LNCaP clone FGC (cell line): ENCODE results near the gene ZNF169.
"Not testable (repeated sequence)": the region's sequence is repeated elsewhere in the genome, so short reads cannot be mapped to it uniquely, and the experiment has no call there.

Experiments
- DNase-seq: peaks from one replicate; pipeline ENCODE4 v3.0.0-alpha.2; 2011; ENCODE audit warnings: low read depth
- H3K4me3 ChIP-seq: 2 replicates; pipeline ENCODE4 v1.5.1; 2011; ENCODE audit warnings: mild to moderate bottlenecking, low read depth, low read length, control low read depth
- TF ChIP-seq, protein P1 (sequence below): IDR thresholded peaks from 2 replicates; pipeline ENCODE4 v1.5.1; 2012; ENCODE audit warnings: mild to moderate bottlenecking; ENCODE audit not compliant: control insufficient read depth, insufficient read depth; ENCODE audit errors: extremely low read depth

The ZNF169 gene

DNA sequence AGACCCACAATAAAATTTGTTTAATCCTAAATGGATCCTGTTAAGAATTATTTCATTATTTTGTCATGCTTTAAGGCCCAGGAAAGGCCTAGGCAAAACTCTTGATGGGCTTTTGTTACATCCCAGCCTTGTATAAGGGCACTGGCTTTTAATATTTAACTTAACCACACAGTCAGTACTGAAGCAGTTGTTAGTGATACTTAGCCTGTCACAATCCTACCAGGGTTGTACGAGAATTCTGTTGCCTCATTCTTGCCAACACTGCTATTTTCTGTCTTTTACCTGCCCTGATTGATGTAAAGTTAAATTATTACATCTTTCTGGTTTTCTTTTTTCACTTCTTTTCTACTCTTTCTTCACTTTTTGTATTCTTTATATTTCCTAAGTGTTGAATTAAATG, 10.9 kb downstream of the ZNF169 start:
- TF ChIP-seq, protein P1, sequence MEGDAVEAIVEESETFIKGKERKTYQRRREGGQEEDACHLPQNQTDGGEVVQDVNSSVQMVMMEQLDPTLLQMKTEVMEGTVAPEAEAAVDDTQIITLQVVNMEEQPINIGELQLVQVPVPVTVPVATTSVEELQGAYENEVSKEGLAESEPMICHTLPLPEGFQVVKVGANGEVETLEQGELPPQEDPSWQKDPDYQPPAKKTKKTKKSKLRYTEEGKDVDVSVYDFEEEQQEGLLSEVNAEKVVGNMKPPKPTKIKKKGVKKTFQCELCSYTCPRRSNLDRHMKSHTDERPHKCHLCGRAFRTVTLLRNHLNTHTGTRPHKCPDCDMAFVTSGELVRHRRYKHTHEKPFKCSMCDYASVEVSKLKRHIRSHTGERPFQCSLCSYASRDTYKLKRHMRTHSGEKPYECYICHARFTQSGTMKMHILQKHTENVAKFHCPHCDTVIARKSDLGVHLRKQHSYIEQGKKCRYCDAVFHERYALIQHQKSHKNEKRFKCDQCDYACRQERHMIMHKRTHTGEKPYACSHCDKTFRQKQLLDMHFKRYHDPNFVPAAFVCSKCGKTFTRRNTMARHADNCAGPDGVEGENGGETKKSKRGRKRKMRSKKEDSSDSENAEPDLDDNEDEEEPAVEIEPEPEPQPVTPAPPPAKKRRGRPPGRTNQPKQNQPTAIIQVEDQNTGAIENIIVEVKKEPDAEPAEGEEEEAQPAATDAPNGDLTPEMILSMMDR, result no peak
- no peak overlapping the region for H3K4me3 ChIP-seq
- DNase-seq, result no peak

DNA sequence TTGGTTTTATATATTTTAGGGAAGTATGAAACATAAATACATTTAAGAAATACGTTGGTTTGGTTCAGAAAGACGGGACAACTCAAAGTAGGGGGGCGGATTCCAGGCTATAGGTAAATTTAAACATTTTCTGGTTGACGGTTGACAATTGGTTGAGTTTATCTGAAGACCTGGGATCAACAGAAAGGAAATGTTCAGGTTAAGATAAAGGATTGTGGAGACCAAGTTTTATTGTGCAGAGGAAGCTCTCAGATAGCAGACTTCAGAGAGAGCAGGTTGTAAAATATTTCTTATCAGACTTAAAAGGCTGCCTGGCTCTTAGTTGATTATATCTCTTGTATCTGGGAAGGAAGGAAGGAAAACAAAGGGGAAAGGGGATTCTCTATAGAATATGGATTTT, 17.9 kb downstream of the ZNF169 start:
- not testable (repeated sequence) for DNase-seq, H3K4me3 ChIP-seq

DNA sequence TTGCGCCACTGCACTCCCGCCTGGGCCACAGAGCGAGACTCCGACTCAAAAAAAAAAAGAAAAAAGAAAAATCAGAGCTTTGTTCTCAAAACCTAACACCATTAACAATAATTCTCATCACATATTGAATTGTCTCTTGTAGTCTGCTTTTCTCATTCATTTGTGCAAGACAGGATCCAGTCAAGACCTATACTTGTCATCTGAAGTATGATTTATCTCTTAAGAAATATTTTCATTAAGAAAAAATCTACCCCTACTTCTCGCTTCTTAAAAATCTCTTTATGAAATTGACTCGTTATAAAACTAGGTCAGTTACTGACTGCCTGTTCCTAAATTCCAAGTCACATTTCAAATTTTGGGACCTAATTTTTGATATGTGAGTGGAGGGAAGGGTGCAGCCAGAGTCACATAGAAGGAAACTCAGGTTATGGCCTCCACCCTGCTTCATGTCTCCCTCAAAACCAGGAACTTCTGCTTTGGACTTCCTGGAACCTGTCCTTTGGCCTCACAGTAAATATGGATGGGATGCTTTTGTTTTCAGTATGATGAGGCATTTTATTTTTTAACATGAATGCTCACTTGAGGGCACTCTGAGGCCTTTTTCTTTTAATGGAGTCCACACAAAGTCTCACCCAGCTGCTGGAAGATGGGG, 18.9 kb downstream of the ZNF169 start:
- DNase-seq, result no peak
- TF ChIP-seq, protein P1, result no peak
- no peak overlapping the region for H3K4me3 ChIP-seq

DNA sequence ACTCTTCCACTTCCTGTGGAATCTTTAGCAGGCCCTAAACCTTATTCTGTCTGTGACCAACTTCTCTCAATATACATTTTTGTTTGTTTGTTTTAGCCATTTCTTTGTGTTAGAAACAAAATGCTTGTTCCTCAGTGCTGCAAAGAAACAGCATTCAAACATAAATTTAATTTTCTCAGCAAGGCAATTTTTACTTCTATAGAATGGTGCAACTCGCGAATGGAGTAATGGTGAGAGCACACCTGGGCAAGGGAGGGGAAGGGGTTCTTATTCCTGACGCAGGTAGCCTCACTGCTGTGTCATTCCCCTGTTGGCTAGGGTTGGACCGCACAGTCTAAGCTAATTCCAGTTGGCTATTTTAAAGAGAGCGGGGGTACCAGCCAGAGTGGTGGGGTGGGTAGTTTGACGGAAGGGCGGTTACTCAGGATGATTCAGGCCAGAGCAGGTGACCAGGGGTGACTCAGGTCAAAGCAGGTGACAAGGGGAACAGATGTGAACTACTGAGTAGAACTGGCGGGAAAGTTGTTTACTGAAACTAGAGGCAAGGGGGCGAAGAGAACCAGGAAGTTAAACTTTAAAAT, 21.4 kb downstream of the ZNF169 start:
- H3K4me3 ChIP-seq, result no peak overlapping the region
- DNase-seq, result no peak
- TF ChIP-seq, protein P1, result no peak

DNA sequence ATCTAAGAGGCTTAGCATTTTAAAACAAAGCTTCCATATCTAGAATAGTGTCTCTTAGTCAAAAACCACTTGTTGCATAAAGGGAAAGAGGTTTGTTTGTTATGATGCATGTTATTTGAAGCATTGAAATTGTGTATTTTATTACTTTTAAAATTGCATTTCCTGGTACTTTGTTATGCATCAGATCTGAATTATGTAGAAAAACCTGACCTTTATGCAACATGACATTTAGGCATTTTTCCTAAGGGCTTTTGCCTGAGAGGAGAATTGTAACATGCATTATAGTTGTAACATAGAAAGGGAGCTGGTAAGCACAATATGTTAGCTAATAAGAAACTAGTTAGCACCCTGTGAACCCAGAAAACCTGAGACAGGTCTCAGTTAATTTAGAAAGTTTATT, 22.0 kb downstream of the ZNF169 start:
- DNase-seq, result no peak
- no peak overlapping the region for H3K4me3 ChIP-seq
- TF ChIP-seq, protein P1, result no peak

DNA sequence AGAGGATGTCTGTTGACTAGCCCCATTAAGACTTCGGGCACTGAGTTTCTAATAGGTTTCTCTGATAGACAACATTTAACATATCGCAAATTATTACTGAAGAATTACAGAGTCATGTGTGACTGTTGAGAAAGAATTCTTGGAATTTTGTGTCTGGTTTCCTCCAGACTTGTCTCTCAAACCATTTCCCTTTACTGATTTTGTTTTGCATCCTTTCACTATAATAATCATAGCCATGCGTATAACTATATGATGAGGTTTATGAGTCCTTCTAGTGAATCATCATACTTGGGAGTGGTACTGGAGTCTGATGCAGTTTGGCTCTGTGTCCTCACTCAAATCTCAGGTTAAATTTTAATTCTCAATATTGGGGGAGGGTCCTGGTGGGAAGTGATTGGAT, 27.0 kb downstream of the ZNF169 start:
- H3K4me3 ChIP-seq, result no peak overlapping the region
- DNase-seq, result no peak
- TF ChIP-seq, protein P1, result no peak

DNA sequence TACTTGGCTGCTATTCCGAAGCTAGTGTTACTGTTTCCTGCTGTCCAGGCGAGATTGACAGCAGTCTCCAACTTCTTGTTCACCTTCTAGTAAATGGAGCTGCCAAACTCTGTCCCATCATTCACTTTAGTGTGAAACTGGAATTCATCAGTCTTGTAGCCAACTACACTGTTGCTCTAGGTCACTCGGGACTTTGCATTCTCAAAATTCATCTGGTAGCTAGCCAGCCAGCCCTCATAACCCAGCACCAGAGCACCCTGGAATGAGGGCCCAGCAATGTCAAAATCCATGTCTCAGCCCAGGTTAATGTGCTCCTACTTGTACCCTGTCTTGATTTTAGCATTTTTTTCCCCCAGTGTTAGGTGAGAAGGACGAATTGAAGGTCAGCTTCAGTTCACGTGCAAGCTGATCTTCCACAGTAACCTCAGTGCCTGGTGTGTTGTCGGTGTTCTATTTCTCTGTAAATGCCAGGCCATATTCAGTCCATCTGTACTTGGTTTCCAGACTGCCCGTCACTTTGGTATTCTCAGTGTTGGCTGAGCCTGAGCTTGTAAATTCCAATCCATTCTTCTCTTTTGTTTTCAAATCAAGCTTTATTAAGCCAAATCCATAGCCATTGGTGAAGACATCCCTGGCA, 28.9 kb downstream of the ZNF169 start:
- no peak overlapping the region for H3K4me3 ChIP-seq
- DNase-seq, result no peak
- TF ChIP-seq, protein P1, result no peak
